Fibroblast of lung (primary cell): ENCODE results near the gene HHIPL1.

Experiments
- EZH2 ChIP-seq: IDR thresholded peaks from 2 replicates; pipeline ENCODE4 v1.5.1; 2012; ENCODE audit warnings: low read length, control low read depth, mild to moderate bottlenecking; ENCODE audit errors: missing control alignments
- TF ChIP-seq, protein P1 (sequence below), 2 donors: IDR thresholded peaks in 1 of 2; conservative IDR thresholded peaks in 1 of 2; 1 replicate in 1 of 2; 2 replicates in 1 of 2; pipeline ENCODE4 v1.5.1; 2011 to 2012; ENCODE audit warnings: low read length in 2 of 2, control low read depth in 1 of 2, inconsistent platforms in 1 of 2, low read depth in 1 of 2, mild to moderate bottlenecking in 1 of 2

DNA sequence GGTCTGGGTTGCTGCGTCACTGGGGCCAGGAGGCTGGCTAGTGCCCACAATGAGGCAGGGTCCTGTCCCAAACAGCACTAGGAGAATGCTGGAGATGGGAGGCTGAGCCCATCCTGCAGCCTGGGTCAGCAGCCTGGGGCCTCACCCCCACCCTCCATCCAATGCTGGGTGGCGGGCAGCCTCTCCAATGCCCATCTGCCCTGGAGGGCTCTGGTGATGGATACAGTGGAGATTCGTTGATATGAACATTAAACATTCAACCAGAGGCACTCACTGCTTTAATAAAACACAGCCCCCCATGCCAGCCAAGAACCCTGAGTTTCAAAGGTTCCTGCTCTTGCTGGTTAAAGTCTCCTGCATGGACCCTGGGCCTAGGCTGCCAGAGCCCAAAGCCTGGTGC, 19.5 kb upstream of the HHIPL1 start:
- TF ChIP-seq, protein P1, sequence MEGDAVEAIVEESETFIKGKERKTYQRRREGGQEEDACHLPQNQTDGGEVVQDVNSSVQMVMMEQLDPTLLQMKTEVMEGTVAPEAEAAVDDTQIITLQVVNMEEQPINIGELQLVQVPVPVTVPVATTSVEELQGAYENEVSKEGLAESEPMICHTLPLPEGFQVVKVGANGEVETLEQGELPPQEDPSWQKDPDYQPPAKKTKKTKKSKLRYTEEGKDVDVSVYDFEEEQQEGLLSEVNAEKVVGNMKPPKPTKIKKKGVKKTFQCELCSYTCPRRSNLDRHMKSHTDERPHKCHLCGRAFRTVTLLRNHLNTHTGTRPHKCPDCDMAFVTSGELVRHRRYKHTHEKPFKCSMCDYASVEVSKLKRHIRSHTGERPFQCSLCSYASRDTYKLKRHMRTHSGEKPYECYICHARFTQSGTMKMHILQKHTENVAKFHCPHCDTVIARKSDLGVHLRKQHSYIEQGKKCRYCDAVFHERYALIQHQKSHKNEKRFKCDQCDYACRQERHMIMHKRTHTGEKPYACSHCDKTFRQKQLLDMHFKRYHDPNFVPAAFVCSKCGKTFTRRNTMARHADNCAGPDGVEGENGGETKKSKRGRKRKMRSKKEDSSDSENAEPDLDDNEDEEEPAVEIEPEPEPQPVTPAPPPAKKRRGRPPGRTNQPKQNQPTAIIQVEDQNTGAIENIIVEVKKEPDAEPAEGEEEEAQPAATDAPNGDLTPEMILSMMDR (conservative IDR thresholded peaks at IDR 0.05 in 1 of 2, IDR thresholded peaks at IDR 0.05 in 1 of 2; ENCODE audit: low read depth in 1 of 2, low read length in 2 of 2): no peak
- TF ChIP-seq EZH2: no peak
